ENCODE data around the gene FAR2. TPM values are rescaled to one million over a fixed set of nuclear protein-coding genes. Genes with fewer than 3 reads are reported as not detected.
"Not testable (repeated sequence)": the region's sequence is repeated elsewhere in the genome, so short reads cannot be mapped to it uniquely, and the experiment has no call there.

FAR2 gene
- total RNA-seq, 4 donors from 2014 or later, result 7.4 to 45.4 (median 17.9) TPM

GRCh38 chr12:29167445-29167844, 18.4 kb downstream of the FAR2 start:
- WGBS, 2 donors, result 90% methylated on average over 4 of the region's 4 CpGs

GRCh38 chr12:29167988-29168387, 18.9 kb downstream of the FAR2 start:
- WGBS, 2 donors, result 83 to 89% methylated on average over 6 of the region's 6 CpGs
- TF ChIP-seq CTCF (IDR thresholded peaks at IDR 0.05) (no peak), POLR2A (IDR thresholded peaks at IDR 0.05) (no peak)
- H3K4me3 ChIP-seq (ENCODE audit: low read depth, poor library complexity, severe bottlenecking), result no peak overlapping the region
- intact Hi-C loops (cut with DNase I; ENCODE audit: low total_unique reads), result no loop called here
- DNase-seq (ENCODE audit: low spot score in 2 of 2), result no peak

More at GRCh38 chr12:29167445-29167844, 18.4 kb downstream of the FAR2 start:
- no peak overlapping the region for H3K4me3 ChIP-seq (ENCODE audit: low read depth, poor library complexity, severe bottlenecking)
- no peak for TF ChIP-seq POLR2A (IDR thresholded peaks at IDR 0.05)
- no peak for TF ChIP-seq CTCF (IDR thresholded peaks at IDR 0.05)
- intact Hi-C loops (cut with DNase I; ENCODE audit: low total_unique reads), result no loop called here
- DNase-seq (ENCODE audit: low spot score in 2 of 2), result no peak

GRCh38 chr12:29169978-29170377, 20.9 kb downstream of the FAR2 start:
- intact Hi-C loops (cut with DNase I; ENCODE audit: low total_unique reads); DNase-seq (ENCODE audit: low spot score in 2 of 2); H3K4me3 ChIP-seq (ENCODE audit: low read depth, poor library complexity, severe bottlenecking): not testable (repeated sequence)
- 38 to 56% methylated on average over 2 of the region's 2 CpGs for WGBS, 2 donors

GRCh38 chr12:29170478-29171084, 21.5 kb downstream of the FAR2 start:
- DNase-seq (ENCODE audit: low spot score in 2 of 2); intact Hi-C loops (cut with DNase I; ENCODE audit: low total_unique reads); H3K4me3 ChIP-seq (ENCODE audit: low read depth, poor library complexity, severe bottlenecking): not testable (repeated sequence)
- WGBS, 2 donors, result 92 to 96% methylated on average over 5 of the region's 5 CpGs

GRCh38 chr12:29171421-29172258, 22.6 kb downstream of the FAR2 start:
- 89 to 97% methylated on average over 9 to 22 of the region's 26 CpGs for WGBS, 2 donors

GRCh38 chr12:29176941-29177340, 27.9 kb downstream of the FAR2 start:
- 64 to 68% methylated on average over 6 of the region's 6 CpGs for WGBS, 2 donors
- intact Hi-C loops (cut with DNase I; ENCODE audit: low total_unique reads), result no loop called here
- no peak overlapping the region for H3K4me3 ChIP-seq (ENCODE audit: low read depth, poor library complexity, severe bottlenecking)
- TF ChIP-seq POLR2A (IDR thresholded peaks at IDR 0.05) (no peak), CTCF (IDR thresholded peaks at IDR 0.05) (no peak)
- no peak for DNase-seq (ENCODE audit: low spot score in 2 of 2)

More at GRCh38 chr12:29171421-29172258, 22.6 kb downstream of the FAR2 start:
- intact Hi-C loops (cut with DNase I; ENCODE audit: low total_unique reads), result no loop called here
- TF ChIP-seq CTCF (IDR thresholded peaks at IDR 0.05), result no peak
- TF ChIP-seq POLR2A (IDR thresholded peaks at IDR 0.05), result no peak
- DNase-seq (ENCODE audit: low spot score in 2 of 2), result no peak
- no peak overlapping the region for H3K4me3 ChIP-seq (ENCODE audit: low read depth, poor library complexity, severe bottlenecking)

- H3K4me3 ChIP-seq (ENCODE audit: low read depth, poor library complexity, severe bottlenecking); DNase-seq (ENCODE audit: low spot score in 2 of 2); intact Hi-C loops (cut with DNase I; ENCODE audit: low total_unique reads): not testable (repeated sequence)
- 97 to 99% methylated on average over 4 of the region's 4 CpGs for WGBS, 2 donors
Measured at GRCh38 chr12:29182247-29182646, 33.2 kb downstream of the FAR2 start.
